Neutrophil (primary cell): ENCODE results near the gene DROSHA.

Experiments
- H3K27ac ChIP-seq: fragments of 200-600 bp; sonication (generic); 2 replicates; pipeline ENCODE4 v1.5.1; 2016; ENCODE audit warnings: mild to moderate bottlenecking, moderate library complexity
- H3K27me3 ChIP-seq: fragments of 200-600 bp; sonication (generic); 2 replicates; pipeline ENCODE4 v1.6.0; 2016; ENCODE audit warnings: mild to moderate bottlenecking
- H3K36me3 ChIP-seq: fragments of 200-600 bp; sonication (generic); 2 replicates; pipeline ENCODE4 v1.5.1; 2017
- H3K4me1 ChIP-seq, 2 experiments: fragments of 200-600 bp in 1 of 2; sonication (generic) in 1 of 2; 1 replicate in 1 of 2; 2 replicates in 1 of 2; pipeline versions ENCODE4 v1.5.1 to v1.6.1; 2013 to 2016; ENCODE audit warnings: low read depth in 1 of 2, low read length in 1 of 2, mild to moderate bottlenecking in 1 of 2, moderate library complexity in 1 of 2; ENCODE audit not compliant: control insufficient read depth in 1 of 2, insufficient read depth in 1 of 2
- H3K4me3 ChIP-seq, 2 experiments: fragments of 200-600 bp in 1 of 2; sonication (generic) in 1 of 2; 1 replicate in 1 of 2; 2 replicates in 1 of 2; pipeline ENCODE4 v1.5.1; 2013 to 2016; ENCODE audit warnings: low read depth in 1 of 2, low read length in 1 of 2, mild to moderate bottlenecking in 1 of 2, moderate library complexity in 1 of 2
- H3K9me3 ChIP-seq: fragments of 200-600 bp; sonication (generic); 2 replicates; pipeline ENCODE4 v1.5.1; 2016
- TF ChIP-seq, protein P1 (sequence below): fragments of 200-600 bp; sonication (generic); IDR thresholded peaks from 2 replicates; pipeline ENCODE4 v1.5.1; 2016; ENCODE audit warnings: antibody characterized with exemption

The DROSHA gene

DNA sequence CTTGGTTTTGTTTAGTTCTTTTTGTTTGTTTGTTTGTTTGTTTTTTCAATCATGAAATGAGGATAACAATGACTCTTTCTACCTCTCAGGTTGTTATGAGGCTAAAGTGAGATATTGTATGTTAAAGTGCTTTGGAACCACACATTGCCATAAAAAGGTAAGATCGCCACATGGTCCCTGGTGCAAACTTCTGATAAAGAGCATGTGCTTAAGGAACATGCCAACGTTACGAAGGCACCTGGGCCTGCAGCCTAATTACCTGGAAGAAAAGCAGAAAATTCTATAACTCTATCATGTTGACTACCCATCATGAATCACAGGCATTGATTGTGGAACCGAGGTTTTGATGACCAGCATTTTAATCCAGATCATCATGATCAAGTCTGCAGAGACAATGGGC lies 151.8 kb downstream of the DROSHA start:
- H3K9me3 ChIP-seq = no peaks in the 10 kb centered on the region
- H3K36me3 ChIP-seq = no peaks in the 10 kb centered on the region
- TF ChIP-seq, protein P1, sequence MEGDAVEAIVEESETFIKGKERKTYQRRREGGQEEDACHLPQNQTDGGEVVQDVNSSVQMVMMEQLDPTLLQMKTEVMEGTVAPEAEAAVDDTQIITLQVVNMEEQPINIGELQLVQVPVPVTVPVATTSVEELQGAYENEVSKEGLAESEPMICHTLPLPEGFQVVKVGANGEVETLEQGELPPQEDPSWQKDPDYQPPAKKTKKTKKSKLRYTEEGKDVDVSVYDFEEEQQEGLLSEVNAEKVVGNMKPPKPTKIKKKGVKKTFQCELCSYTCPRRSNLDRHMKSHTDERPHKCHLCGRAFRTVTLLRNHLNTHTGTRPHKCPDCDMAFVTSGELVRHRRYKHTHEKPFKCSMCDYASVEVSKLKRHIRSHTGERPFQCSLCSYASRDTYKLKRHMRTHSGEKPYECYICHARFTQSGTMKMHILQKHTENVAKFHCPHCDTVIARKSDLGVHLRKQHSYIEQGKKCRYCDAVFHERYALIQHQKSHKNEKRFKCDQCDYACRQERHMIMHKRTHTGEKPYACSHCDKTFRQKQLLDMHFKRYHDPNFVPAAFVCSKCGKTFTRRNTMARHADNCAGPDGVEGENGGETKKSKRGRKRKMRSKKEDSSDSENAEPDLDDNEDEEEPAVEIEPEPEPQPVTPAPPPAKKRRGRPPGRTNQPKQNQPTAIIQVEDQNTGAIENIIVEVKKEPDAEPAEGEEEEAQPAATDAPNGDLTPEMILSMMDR = no peak
- no peaks in the 10 kb centered on the region for H3K4me1 ChIP-seq
- H3K4me3 ChIP-seq = no peak overlapping the region
- H3K27me3 ChIP-seq = no peaks in the 10 kb centered on the region
- H3K27ac ChIP-seq = no peak overlapping the region

DNA sequence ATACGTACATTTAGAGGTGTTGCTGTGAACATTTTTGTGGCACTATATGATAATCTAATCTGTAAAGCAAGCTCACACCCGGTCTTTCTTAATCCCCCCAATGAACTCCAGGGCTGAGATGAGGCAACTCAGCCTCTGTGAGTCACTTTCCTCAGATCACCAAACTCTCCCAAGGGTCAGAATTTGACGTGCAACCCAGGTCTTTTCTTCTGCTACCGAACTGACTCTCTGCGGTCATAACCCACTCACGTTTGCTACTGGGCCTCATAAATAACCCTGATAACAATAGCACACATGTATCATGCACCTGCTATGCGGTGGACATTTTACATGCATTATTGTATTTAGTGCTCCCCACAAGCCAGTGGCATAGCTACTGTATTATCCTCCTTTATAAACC lies 153.1 kb downstream of the DROSHA start:
- H3K9me3 ChIP-seq = no peaks in the 10 kb centered on the region
- H3K36me3 ChIP-seq = no peaks in the 10 kb centered on the region
- no peak overlapping the region for H3K4me3 ChIP-seq
- TF ChIP-seq, protein P1 = no peak
- H3K27ac ChIP-seq = no peak overlapping the region
- no peaks in the 10 kb centered on the region for H3K27me3 ChIP-seq
- H3K4me1 ChIP-seq = no peaks in the 10 kb centered on the region

- Histone ChIP-seq H3K27me3 (no peaks in the 10 kb centered on the region), H3K36me3 (no peaks in the 10 kb centered on the region), H3K4me3 (no peak overlapping the region), H3K4me1 (no peaks in the 10 kb centered on the region), H3K9me3 (no peaks in the 10 kb centered on the region), H3K27ac (no peak overlapping the region)
- TF ChIP-seq, protein P1 = no peak
Measured at GRCh38 chr5:31378136-31378535, 153.8 kb downstream of the DROSHA start.

- no peaks in the 10 kb centered on the region for H3K9me3 ChIP-seq
- no peak overlapping the region for H3K4me3 ChIP-seq
- no peaks in the 10 kb centered on the region for H3K36me3 ChIP-seq
- no peaks in the 10 kb centered on the region for H3K4me1 ChIP-seq
- no peaks in the 10 kb centered on the region for H3K27me3 ChIP-seq
- no peak overlapping the region for H3K27ac ChIP-seq
- TF ChIP-seq, protein P1 = no peak
Measured at GRCh38 chr5:31377274-31377946, 154.5 kb downstream of the DROSHA start.

- no peak overlapping the region for H3K27ac ChIP-seq
- TF ChIP-seq, protein P1 = no peak
- no peaks in the 10 kb centered on the region for H3K9me3 ChIP-seq
- H3K27me3 ChIP-seq = no peaks in the 10 kb centered on the region
- no peaks in the 10 kb centered on the region for H3K4me1 ChIP-seq
- no peak overlapping the region for H3K4me3 ChIP-seq
- no peaks in the 10 kb centered on the region for H3K36me3 ChIP-seq
Measured at GRCh38 chr5:31375999-31376720, 155.7 kb downstream of the DROSHA start.
